ENCODE results near the gene MLN.
"Not testable (repeated sequence)": the region's sequence is repeated elsewhere in the genome, so short reads cannot be mapped to it uniquely, and the experiment has no call there.

Gene MLN

GRCh38 chr6:33834401-33835392 lies 30.9 kb upstream of the MLN start:
- DNase-seq = no peak

GRCh38 chr6:33833599-33833998 lies 29.8 kb upstream of the MLN start:
- DNase-seq = no peak

- DNase-seq = not testable (repeated sequence)
These were observed 29.0 kb upstream of the MLN start for GRCh38 chr6:33832831-33833230.

- DNase-seq = not testable (repeated sequence)
These were observed 27.9 kb upstream of the MLN start for GRCh38 chr6:33831725-33832124.

- no peak for DNase-seq
These were observed 26.9 kb upstream of the MLN start for GRCh38 chr6:33830635-33831240.

GRCh38 chr6:33828764-33829731 lies 25.2 kb upstream of the MLN start:
- no peak for DNase-seq

- DNase-seq = no peak
These were observed 24.6 kb upstream of the MLN start for GRCh38 chr6:33828452-33828763.

GRCh38 chr6:33827546-33828451 lies 24.0 kb upstream of the MLN start:
- no peak for DNase-seq

GRCh38 chr6:33826537-33826936 lies 22.7 kb upstream of the MLN start:
- DNase-seq = no peak

- no peak for DNase-seq
These were observed 20.8 kb upstream of the MLN start for GRCh38 chr6:33824461-33825154.

GRCh38 chr6:33823806-33824205 lies 20.0 kb upstream of the MLN start:
- DNase-seq = no peak

GRCh38 chr6:33822575-33823395 lies 19.0 kb upstream of the MLN start:
- no peak for DNase-seq

- DNase-seq = no peak
These were observed 17.1 kb upstream of the MLN start for GRCh38 chr6:33820784-33821520.

GRCh38 chr6:33820243-33820642 lies 16.4 kb upstream of the MLN start:
- DNase-seq = no peak

- no peak for DNase-seq
These were observed 15.2 kb upstream of the MLN start for GRCh38 chr6:33819021-33819420.

- DNase-seq = no peak
These were observed 14.5 kb upstream of the MLN start for GRCh38 chr6:33818293-33818692.

- no peak for DNase-seq
These were observed 13.7 kb upstream of the MLN start for GRCh38 chr6:33817489-33817888.

GRCh38 chr6:33816911-33817310 lies 13.1 kb upstream of the MLN start:
- DNase-seq = no peak

- DNase-seq = no peak
These were observed 12.1 kb upstream of the MLN start for GRCh38 chr6:33815854-33816253.
